GM12865 (cell line): ENCODE results near the gene RGS5.
A peak's percentile ranks its signal among the peaks of the same experiment; 100 is the strongest.

ENCODE experiments used
- DNase-seq: peaks from one replicate; pipeline ENCODE4 v3.0.0; 2010; ENCODE audit warnings: low read depth
- H3K4me3 ChIP-seq: 2 replicates; pipeline ENCODE4 v1.5.1; 2011; ENCODE audit warnings: mild to moderate bottlenecking, low read depth, low read length, control low read depth
- TF ChIP-seq, protein P1 (sequence below): IDR thresholded peaks from 2 replicates; pipeline ENCODE4 v1.5.1; 2011; ENCODE audit warnings: low read length, control low read depth, low read depth, inconsistent platforms; ENCODE audit not compliant: insufficient read depth; ENCODE audit errors: missing control alignments

RGS5 gene

DNA sequence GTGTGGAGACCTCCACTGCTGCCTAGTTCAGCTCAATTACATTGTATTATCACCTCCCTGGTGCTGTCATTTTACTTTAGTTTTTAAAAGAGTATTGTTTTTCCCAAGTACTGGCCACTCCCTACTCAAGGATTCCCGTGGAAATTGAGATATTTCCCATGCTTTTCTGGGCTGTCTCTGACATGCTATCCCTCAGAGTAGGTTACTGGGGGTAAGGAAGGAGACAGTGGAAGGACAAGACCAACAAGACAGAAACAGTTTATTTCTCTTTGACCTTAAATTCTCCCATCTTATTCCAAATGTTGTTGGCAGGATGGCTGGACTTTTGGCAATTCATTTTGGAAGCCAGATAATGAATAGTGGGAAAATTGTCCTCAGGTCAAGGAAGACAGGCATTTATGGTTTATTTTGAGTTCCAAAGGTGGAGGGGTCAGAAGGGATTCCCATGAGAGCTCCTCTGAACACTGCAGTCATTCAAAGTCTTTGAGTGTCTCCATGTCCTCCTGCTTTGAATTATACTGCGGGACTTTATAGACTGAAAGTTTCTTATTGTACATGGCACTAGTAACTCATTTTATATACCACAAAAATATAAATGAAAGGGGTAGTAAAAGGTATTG lies 20.3 kb downstream of the RGS5 start:
- H3K4me3 ChIP-seq = no peak overlapping the region
- TF ChIP-seq, protein P1, sequence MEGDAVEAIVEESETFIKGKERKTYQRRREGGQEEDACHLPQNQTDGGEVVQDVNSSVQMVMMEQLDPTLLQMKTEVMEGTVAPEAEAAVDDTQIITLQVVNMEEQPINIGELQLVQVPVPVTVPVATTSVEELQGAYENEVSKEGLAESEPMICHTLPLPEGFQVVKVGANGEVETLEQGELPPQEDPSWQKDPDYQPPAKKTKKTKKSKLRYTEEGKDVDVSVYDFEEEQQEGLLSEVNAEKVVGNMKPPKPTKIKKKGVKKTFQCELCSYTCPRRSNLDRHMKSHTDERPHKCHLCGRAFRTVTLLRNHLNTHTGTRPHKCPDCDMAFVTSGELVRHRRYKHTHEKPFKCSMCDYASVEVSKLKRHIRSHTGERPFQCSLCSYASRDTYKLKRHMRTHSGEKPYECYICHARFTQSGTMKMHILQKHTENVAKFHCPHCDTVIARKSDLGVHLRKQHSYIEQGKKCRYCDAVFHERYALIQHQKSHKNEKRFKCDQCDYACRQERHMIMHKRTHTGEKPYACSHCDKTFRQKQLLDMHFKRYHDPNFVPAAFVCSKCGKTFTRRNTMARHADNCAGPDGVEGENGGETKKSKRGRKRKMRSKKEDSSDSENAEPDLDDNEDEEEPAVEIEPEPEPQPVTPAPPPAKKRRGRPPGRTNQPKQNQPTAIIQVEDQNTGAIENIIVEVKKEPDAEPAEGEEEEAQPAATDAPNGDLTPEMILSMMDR = no peak

DNA sequence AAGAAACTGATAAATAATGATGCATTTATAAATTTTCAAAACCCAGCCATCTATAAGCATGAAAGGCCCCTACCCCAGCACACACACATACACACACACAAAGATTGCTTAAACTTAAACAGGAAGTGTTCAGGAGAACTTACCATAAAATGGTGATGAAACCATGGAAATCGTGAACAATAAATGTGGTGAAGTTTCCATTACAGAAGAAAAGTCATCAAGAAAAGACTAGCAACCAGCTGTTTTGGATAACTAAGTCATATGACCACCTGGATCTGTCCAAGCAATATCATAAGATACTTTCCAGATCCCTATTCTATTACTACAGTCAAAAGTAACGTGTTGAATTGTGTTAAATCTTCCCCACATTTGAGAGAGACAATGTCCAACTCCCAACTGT lies 24.1 kb downstream of the RGS5 start:
- H3K4me3 ChIP-seq = no peak overlapping the region
- TF ChIP-seq, protein P1 = no peak
- no peak for DNase-seq

More for the DNA sequence above, 20.3 kb downstream of the RGS5 start:
- no peak for DNase-seq

- DNase-seq = no peak
- TF ChIP-seq, protein P1 = no peak
- H3K4me3 ChIP-seq = no peak overlapping the region
Observed at GRCh38 chr1:163176797-163177196, 25.9 kb downstream of the RGS5 start.

- H3K4me3 ChIP-seq = no peak overlapping the region
- TF ChIP-seq, protein P1 = peak; percentile 82
- peak; percentile 54 for DNase-seq
Observed at GRCh38 chr1:163174524-163175437, 27.9 kb downstream of the RGS5 start.

DNA sequence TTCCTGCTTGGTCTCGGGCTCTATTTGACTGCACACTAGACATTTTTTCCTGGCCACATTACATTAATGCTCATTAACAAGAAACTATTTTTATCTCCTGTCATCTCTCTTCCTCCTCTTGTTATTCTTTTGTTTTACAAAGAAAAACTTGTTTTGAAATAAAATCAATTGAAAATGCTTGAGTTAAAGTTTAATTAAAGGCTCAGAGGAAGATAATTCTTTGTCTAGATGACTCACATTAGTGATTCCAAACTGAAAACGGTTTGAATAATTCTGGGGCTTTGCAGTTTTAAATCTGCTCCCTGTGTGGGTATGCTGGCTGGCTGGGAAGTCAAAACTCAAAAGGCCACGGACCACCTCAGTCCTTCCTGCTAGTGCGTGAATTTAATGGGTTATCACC lies 29.6 kb downstream of the RGS5 start:
- no peak overlapping the region for H3K4me3 ChIP-seq
- no peak for DNase-seq
- TF ChIP-seq, protein P1 = no peak

DNA sequence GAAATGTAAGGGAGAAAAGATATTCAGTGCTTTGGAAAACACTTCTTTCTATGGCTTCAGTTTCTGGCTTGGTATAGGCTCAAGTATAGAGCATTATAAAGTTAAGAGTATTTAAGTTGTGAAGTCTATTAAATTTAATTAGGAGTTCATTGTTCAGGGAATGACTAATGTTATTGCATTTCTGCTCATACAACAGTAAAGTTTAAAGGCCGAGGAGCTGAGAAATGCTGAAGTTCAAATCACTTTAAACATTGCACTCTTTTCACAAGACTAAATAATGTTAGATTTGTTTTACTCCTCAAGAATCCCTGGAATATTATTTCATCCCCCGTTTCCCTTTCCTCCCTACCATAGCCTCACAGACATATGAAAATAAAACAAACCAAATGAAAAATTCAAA lies 30.1 kb downstream of the RGS5 start:
- no peak overlapping the region for H3K4me3 ChIP-seq
- TF ChIP-seq, protein P1 = no peak
- DNase-seq = no peak
